ENCODE data around the gene ARRB1. TPM values are rescaled to one million over a fixed set of nuclear protein-coding genes. Genes with fewer than 3 reads are reported as not detected.
"Not testable (repeated sequence)": the region's sequence is repeated elsewhere in the genome, so short reads cannot be mapped to it uniquely, and the experiment has no call there.

Gene ARRB1
- total RNA-seq, 1 donor from 2014 or later, result 13.2 TPM

DNA sequence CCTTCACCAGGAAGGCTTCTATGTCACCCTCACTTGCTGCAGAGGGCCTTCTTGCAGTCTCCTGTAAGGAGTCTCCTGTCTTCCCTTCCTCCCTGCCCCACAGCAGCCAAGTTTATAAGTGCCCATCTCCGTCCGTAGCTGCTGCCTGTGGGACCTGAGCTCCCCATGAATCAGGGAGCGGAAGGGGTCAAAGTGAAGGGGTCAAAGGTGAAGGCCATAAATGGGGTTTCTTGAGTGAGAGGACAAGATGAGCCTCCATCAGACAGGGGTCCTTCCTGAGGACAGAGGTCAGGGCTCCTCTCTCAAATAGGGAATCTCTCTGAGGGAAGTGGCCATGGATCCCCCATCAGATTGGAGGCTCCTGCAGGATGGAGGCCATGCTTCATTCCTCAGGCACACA, 44.4 kb downstream of the ARRB1 start:
- TF ChIP-seq, protein P1, sequence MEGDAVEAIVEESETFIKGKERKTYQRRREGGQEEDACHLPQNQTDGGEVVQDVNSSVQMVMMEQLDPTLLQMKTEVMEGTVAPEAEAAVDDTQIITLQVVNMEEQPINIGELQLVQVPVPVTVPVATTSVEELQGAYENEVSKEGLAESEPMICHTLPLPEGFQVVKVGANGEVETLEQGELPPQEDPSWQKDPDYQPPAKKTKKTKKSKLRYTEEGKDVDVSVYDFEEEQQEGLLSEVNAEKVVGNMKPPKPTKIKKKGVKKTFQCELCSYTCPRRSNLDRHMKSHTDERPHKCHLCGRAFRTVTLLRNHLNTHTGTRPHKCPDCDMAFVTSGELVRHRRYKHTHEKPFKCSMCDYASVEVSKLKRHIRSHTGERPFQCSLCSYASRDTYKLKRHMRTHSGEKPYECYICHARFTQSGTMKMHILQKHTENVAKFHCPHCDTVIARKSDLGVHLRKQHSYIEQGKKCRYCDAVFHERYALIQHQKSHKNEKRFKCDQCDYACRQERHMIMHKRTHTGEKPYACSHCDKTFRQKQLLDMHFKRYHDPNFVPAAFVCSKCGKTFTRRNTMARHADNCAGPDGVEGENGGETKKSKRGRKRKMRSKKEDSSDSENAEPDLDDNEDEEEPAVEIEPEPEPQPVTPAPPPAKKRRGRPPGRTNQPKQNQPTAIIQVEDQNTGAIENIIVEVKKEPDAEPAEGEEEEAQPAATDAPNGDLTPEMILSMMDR (IDR thresholded peaks at IDR 0.05), result no peak
- Mint-ChIP-seq H3K9me3 (ENCODE audit: unreplicated experiment) (no peaks in the 10 kb centered on the region), H3K36me3 (ENCODE audit: unreplicated experiment) (no peaks in the 10 kb centered on the region)

GRCh38 chr11:75306529-75306928, 44.9 kb downstream of the ARRB1 start:
- no peak for DNase-seq (ENCODE audit: extremely low spot score, unreplicated experiment)
- Mint-ChIP-seq H3K9me3 (ENCODE audit: unreplicated experiment) (no peaks in the 10 kb centered on the region), H3K27ac (ENCODE audit: unreplicated experiment) (no peak overlapping the region), H3K27me3 (ENCODE audit: unreplicated experiment) (no peaks in the 10 kb centered on the region), H3K4me1 (ENCODE audit: unreplicated experiment) (peaks cover 4% of the 10 kb centered on the region), H3K4me3 (ENCODE audit: unreplicated experiment) (no peak overlapping the region), H3K36me3 (ENCODE audit: unreplicated experiment) (no peaks in the 10 kb centered on the region)
- TF ChIP-seq, protein P1 (IDR thresholded peaks at IDR 0.05), result no peak

More for the DNA sequence above, 44.4 kb downstream of the ARRB1 start:
- Mint-ChIP-seq H3K27me3 (ENCODE audit: unreplicated experiment) (no peaks in the 10 kb centered on the region), H3K27ac (ENCODE audit: unreplicated experiment) (no peak overlapping the region), H3K4me3 (ENCODE audit: unreplicated experiment) (no peak overlapping the region), H3K4me1 (ENCODE audit: unreplicated experiment) (peaks cover 9% of the 10 kb centered on the region)
- DNase-seq (ENCODE audit: extremely low spot score, unreplicated experiment), result no peak

DNA sequence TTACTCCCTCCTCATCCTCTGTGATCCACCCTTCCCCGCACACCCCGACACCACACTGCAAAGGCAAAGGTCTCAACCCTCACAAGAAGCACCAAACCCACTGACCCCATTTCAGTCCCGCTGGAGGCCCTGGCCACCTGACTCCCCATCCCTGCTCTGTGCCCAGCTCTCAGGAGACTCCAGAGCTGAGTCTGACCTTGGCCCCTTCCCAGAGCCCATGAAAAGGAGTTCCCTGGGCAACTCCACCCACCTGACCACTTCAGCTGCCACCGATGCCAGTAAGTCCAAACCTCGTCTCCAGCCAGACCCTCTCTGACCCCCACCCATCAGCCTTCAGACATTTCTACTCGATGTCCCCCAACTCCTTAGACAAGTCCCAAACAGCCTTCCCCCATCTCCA, 45.5 kb downstream of the ARRB1 start:
- no peak for DNase-seq (ENCODE audit: extremely low spot score, unreplicated experiment)
- Mint-ChIP-seq H3K4me3 (ENCODE audit: unreplicated experiment) (no peak overlapping the region), H3K9me3 (ENCODE audit: unreplicated experiment) (no peaks in the 10 kb centered on the region), H3K27me3 (ENCODE audit: unreplicated experiment) (no peaks in the 10 kb centered on the region), H3K36me3 (ENCODE audit: unreplicated experiment) (no peaks in the 10 kb centered on the region), H3K27ac (ENCODE audit: unreplicated experiment) (no peak overlapping the region), H3K4me1 (ENCODE audit: unreplicated experiment) (no peaks in the 10 kb centered on the region)
- TF ChIP-seq, protein P1 (IDR thresholded peaks at IDR 0.05), result no peak

- Mint-ChIP-seq H3K9me3 (ENCODE audit: unreplicated experiment) (no peaks in the 10 kb centered on the region), H3K4me3 (ENCODE audit: unreplicated experiment) (no peak overlapping the region), H3K4me1 (ENCODE audit: unreplicated experiment) (no peaks in the 10 kb centered on the region), H3K27me3 (ENCODE audit: unreplicated experiment) (no peaks in the 10 kb centered on the region), H3K27ac (ENCODE audit: unreplicated experiment) (no peak overlapping the region), H3K36me3 (ENCODE audit: unreplicated experiment) (no peaks in the 10 kb centered on the region)
- TF ChIP-seq, protein P1 (IDR thresholded peaks at IDR 0.05), result no peak
- no peak for DNase-seq (ENCODE audit: extremely low spot score, unreplicated experiment)
Observed at GRCh38 chr11:75305452-75305851, 46.0 kb downstream of the ARRB1 start.

DNA sequence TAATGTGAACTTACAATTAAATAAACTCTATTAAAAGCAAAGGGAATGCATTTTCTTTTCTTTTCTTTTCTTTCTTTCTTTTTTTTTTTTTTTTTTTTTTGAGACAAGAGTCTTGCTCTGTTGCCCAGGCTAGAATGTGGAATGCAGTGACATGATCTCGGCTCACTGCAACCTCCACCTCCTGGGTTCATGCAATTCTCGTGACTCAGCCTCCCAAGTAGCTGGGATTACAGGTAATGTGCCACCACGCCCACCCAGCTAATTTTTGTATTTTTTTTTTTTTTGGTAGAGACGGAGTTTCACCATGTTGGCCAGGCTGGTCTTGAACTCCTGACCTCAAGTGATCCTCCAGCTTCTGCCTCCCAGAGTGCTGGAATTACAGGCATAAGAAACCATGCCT, 46.5 kb downstream of the ARRB1 start:
- H3K4me1 Mint-ChIP-seq (ENCODE audit: unreplicated experiment); H3K9me3 Mint-ChIP-seq (ENCODE audit: unreplicated experiment); DNase-seq (ENCODE audit: extremely low spot score, unreplicated experiment); H3K27me3 Mint-ChIP-seq (ENCODE audit: unreplicated experiment); H3K4me3 Mint-ChIP-seq (ENCODE audit: unreplicated experiment); H3K36me3 Mint-ChIP-seq (ENCODE audit: unreplicated experiment); H3K27ac Mint-ChIP-seq (ENCODE audit: unreplicated experiment): not testable (repeated sequence)

All from osteocyte (in vitro differentiated cells).